A673 (cell line): ENCODE data around the gene TMOD3.

Experiments
- CTCF ChIP-seq: fragments of 300-800, 200-600 bp; sonication (generic); conservative IDR thresholded peaks from 2 replicates; pipeline ENCODE4 v1.5.1; 2017; ENCODE audit warnings: low read depth, mild to moderate bottlenecking, antibody characterized with exemption, low read length, moderate library complexity, mixed read lengths
- EZH2 ChIP-seq: fragments of 200-600 bp; sonication (generic); IDR thresholded peaks from 2 replicates; pipeline ENCODE4 v1.6.1; 2017; ENCODE audit warnings: borderline replicate concordance, low read depth, mild to moderate bottlenecking, mixed read lengths, antibody characterized with exemption, low read length; ENCODE audit not compliant: poor library complexity, severe bottlenecking

GRCh38 chr15:51884041-51884440 is 54.6 kb downstream of the TMOD3 start:
- no peak for TF ChIP-seq CTCF
- no peak for TF ChIP-seq EZH2
